CD4-positive, alpha-beta T cell treated with Interferon gamma for 1 hour (primary cell): Measurements from ENCODE around the gene HOTAIR.

Source experiments
- DNase-seq: peaks from one replicate; pipeline ENCODE4 v3.0.0-alpha.2; 2020

HOTAIR gene

DNA sequence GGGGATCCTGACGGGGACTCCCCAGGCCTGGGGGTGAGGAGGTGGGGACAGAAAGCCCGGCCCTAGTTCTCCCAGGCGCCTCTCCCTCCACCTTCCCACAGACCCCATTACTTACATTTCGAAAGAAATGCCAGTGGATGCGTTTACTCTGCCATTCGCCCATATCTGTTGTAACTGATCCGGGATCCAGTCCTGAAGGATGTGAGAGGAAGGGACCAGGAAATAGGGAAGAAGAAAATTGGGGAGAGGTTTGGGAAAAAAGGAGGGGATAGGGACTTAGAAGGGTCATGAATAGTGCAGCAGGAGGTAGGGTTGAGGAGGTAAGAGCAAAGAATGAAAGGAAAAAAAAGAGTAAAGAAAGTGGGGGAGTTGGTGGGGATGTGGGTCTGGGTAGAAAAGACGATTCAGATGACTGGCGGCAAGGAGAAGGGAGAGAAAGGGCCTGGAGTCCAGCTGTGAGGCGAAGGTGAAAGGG is 18.9 kb downstream of the HOTAIR start:
- DNase-seq = no peak

DNA sequence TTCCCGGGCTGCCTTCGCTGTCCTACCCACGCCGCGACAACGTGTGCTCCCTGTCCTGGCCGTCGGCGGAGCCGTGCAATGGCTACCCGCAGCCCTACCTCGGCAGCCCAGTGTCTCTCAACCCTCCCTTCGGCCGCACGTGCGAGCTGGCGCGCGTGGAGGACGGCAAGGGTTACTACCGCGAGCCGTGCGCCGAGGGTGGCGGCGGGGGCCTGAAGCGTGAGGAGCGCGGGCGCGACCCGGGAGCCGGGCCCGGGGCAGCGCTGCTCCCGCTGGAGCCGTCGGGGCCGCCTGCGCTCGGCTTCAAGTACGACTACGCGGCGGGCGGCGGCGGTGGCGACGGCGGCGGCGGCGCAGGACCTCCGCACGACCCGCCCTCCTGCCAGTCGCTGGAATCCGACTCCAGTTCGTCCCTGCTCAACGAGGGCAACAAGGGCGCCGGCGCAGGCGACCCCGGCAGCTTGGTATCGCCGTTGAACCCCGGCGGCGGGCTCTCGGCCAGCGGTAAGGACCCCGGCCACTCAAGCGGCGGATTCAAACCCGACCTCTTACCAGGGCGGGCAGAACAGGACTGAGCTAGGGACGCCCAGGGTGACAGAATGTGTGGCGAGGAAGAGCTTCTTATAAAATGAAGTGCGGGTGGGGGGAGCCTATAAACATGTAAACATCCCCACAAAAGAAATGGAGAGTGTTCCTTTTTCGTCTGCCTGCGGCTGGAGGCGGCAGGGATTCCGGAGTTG is 19.5 kb downstream of the HOTAIR start:
- DNase-seq = no peak

DNA sequence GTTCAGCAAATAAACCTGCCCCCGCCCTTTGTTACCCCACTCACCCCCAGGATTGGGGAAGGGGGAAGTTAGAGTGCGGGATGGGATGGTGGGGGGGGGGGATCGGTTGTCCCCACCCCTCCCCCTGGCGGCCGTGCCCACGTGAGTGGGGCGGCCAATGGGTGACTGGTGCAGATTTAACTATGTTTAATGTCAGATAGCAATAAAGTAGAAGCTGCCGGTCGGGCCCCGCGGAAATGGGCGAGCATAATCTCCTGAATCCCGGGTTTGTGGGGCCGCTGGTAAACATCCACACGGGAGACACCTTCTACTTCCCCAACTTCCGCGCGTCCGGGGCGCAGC is 20.1 kb downstream of the HOTAIR start, which contains the start of gene HOXC12:
Gene HOXC12 (plus strand): TSS at position 210 of the 342 bp plus-strand sequence. CDS start 27 bp downstream, at position 237.
- DNase-seq = no peak

DNA sequence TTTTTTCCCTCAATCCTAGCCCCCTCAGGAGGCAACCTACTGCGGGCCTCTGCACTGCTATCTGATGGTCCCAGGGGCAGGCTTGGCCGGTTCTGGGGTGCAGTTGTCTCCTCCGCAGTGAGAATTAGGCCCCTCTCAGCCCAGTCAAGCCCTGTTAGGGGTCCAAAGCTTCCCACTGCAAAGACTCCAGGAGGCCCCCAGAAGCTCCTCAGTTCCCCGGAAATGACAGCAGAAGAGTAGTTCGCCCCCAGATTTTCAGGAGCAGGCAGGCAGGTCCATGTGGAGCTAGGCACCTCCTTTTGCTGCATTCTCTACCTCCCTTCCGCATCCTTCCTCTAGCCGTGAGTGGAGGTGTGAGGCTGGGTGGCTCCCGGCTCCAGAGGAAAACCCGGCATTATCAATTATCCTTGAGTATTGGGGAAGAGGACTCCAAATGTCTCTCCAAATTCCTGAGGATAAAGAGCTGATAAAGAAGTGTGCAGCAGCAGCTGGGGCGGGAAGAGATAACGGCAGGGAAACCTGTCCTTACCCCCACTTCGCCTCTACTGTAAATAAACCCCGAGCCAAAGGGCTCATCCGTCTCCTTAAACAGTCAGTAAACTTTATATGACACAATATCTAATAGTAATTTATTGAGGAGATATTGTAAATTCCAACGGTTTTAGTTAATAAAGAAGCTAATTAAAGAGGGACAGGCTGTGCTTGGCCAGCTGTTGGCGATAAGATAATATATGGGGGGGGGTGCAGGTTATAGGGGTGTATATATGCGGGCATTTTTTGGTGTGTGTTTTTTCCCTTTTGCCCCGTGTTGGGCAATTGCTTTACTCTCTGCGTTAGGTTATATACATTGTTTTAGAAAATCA is 20.7 kb downstream of the HOTAIR start:
- no peak for DNase-seq

DNA sequence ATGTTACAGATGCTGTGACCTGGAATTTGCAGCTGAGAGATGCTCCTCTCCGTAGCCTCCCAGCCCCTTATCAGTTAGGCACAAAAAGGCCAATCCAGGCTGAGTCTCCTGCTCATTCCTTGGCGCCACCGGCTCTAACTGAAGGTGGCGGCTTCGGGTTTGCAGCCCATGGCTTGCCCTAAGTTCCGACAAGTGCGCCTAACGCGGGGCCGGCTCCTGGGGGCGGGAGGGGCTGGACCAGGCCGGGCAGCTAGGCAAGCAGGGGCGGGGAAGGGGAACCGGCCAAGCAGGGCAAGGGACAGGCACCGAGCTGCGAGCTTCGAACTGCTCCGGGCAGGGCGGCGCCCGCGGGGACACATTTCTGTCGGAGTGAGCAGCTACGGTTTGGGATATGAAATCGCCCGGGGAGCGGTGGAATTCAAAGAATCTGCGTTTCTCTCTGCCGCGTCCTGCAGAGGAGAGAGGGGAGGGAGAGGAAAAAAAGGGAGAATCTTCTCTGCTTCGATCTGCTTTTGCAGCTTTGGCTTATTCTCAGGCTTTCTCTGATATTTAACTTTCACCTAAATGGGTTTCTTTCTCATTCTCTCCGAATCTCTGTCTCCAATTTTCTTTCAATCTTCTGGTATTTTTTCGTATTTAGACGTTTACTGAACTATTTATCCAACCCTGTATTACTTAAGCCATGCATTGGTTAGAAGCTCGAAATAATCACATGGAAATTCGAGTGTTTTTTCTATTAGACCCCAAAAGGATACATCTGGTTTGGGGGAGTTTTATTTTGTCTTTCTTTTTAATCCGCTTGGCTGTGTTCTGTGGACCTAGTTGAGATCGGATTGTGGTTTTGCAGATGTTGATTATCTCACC is 21.7 kb downstream of the HOTAIR start:
- DNase-seq = no peak

DNA sequence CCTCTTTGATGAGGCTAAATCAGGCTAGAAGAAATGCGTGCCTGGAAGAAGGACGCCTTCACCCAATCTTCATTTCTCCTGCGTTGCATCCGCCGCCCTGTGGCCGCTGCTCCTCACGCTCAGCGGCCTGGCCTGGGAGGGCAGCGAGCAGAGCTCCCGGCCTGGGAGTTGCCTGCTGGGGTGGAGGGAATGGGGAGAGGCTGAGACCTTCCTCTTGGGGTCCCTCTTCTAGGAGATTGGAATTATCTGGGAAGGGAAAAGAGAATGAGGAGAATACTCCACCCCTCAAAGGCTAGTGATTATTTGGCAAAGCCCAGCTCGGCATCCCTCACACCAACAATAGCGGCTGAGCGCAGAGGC is 22.4 kb downstream of the HOTAIR start:
- no peak for DNase-seq

DNA sequence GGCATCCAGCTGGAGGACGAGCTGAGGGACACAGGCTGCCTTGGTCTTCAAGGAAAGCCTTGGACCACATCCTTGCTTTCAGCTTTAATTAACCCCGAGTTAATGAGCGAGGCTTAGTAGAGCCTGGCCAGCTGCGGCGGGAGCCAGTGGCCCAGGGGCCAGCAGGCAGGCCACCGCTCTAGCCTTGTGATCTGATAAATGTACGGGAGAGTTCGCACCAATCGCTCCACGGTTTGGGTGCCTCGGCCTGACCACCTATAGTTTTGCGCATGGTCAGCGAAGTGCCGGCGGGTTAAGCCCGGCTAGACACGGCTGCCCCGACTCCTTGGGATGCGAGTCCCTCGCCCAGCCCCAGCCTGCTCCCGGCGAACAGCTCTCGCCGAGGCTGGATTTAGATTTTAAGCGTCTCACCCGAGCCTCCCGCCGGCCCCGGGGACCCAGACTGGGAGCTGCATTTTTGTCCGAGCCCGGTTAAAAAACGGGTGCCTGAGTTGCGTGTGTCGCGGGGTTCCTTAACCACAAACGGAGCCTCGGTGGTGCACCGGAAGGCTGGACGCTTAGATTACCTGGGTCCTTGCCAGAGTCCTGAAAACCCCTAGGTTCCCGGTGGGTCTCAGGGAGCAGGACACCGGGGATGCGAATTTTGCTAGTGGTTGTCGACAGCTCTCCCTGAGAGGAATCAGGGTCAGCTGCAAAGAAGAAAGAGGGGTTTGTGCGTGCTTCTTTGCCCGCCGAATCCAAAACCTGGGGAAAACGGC is 23.0 kb downstream of the HOTAIR start:
- DNase-seq = no peak

DNA sequence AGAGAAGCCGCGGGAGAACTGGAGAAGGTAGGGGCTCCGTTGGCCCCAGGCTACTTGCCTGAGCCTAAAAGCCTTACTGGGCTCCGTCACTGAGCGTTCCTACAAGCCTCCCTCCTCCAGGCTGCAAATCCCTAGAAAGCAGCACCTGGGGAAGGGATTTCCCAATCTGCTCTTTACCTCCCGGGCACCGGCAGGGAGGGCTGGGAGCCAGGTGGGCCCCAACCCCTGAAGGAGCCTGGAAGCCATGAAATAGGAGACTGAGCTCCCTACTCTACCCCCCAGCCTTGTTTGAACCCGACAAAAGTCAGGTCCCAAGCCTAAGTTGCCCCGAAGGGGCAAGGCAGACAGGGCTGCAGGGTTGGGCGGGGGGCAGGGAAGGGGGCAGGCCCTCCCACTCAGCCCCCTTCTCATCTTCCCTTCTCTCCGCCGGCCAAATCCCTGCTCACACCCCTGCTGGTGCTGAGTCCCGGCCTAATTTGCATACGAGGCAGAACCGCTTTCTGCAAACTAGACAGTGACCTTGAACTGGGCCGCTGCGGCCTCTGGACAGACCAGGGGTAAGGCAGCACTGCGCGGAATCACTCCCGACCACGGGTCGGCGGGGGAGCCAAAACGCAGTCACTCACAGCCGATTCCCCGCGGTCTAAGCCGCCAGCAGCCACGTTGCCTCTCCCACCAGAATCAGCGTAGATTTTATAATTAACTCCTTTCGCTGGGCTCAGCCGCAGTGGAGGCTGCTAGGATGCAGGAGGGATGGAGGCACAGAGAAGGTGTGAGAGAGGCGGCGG is 23.8 kb downstream of the HOTAIR start:
- DNase-seq = no peak

DNA sequence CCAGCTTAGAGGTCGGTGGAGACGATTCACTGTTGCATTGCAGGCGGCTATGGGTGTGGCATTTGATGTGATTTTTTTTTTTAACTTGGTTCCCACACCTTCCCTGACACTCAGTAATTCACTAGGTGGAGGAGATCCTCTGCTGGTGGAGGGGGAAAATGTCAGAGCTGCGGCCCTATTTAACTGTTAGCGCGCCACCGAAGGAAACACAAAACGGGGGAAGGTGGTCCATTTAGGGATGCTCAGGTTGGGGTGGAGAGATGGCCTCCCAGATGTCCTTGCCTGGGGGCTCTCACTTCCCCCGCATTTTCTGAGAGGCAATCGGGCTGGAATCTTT is 24.3 kb downstream of the HOTAIR start:
- DNase-seq = no peak

DNA sequence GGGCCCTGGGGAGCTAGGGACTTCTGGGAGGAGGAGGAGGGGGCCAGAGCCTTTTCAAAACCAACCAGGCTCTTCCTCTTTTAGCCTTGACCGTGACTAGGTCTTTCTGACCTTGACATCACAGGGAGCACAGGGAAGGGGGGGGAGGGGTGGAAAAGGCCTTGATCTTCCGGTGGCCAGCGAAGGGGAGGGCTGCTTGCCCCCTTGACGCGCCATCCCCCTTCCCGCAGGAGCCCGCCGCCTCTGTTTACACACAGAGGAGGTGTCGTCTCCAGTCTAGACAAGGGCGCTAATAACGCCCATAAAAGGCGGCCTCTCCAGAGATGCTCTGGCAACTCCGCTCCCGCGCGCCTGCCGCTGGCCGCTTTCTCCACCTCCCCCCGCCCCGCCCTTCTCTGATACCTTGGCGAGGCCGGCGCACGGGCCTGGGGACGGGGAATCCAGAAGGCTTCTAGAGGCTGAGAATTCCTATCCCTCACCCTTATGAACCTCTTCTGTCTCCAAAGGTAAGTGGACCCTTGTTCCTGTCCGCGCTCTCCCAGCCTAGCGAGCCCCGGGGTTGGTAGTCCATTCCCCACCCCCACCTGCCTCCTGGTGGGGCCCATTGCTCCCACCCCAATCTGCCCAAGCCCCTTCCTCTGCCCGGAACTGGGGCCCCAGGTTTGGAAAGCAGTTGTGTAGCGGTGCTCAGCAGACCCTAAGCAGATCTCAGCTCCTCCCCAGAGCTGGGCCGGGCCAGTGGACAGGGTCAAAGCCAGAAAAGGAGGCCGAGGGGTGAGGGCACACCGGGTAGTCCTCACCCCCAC is 24.9 kb downstream of the HOTAIR start:
- DNase-seq = no peak

DNA sequence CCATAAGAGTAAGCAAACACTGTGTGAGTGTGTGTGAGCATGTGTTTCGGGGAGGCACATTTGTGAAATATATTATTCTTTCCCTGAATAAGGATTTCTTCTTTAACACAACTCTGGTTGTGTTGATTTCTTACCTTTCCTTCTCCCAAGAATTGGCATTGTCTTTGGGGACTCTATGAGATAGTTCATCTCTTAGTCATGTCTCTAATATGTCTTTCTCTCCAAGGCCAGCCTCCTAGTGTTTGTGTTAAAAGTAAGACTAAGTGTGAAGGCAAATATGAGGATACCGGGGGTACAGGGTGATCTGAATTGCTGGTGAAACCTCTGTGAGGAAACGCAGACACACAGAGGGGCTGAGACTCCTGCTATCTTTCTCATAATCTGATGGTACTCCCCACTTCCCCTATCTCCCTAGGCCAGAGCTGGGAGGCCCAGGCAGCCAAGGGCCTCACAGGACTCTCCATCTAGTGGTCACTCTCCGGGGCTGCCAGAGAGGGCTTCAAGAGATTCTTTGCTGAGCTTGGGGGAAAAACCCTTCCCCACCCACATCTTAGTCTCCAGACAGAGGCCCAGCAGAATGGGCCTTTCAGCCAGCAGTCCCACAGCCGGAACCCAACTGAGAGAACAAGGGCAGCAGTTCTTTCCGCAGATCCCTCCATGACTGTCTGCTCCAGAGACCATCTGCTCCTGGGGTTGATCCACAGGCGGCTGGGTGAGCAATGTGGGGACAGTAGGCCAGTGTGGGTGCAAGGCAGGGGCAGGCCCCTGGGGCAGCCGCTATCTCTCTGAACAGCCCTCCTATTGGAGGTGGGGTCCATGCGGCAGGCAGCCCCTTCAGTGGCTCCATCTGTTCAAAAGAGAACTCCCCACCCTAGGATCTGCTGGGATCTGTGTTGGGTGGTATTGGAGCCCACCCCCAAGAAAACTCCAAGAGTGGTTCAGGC is 25.8 kb downstream of the HOTAIR start:
- DNase-seq = no peak

DNA sequence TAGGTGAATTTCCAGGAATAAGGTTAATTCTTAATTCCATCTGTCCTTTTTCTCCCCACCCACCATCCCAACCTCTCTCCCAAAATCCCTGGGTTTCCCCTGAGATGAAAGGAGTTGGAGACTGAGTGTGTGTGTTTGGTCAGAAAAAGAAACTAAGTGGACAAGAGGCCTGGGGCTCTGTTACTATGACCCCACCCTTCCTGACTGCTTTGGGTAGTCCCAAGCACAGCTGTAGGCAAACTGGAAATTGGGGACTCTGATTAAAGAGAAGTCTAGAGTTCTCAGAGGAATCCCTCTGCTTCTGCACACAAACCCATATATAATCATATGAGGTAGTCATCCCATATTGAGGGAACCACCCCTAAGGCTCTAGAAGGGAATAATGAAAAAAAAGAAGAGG is 27.0 kb downstream of the HOTAIR start:
- DNase-seq = no peak

DNA sequence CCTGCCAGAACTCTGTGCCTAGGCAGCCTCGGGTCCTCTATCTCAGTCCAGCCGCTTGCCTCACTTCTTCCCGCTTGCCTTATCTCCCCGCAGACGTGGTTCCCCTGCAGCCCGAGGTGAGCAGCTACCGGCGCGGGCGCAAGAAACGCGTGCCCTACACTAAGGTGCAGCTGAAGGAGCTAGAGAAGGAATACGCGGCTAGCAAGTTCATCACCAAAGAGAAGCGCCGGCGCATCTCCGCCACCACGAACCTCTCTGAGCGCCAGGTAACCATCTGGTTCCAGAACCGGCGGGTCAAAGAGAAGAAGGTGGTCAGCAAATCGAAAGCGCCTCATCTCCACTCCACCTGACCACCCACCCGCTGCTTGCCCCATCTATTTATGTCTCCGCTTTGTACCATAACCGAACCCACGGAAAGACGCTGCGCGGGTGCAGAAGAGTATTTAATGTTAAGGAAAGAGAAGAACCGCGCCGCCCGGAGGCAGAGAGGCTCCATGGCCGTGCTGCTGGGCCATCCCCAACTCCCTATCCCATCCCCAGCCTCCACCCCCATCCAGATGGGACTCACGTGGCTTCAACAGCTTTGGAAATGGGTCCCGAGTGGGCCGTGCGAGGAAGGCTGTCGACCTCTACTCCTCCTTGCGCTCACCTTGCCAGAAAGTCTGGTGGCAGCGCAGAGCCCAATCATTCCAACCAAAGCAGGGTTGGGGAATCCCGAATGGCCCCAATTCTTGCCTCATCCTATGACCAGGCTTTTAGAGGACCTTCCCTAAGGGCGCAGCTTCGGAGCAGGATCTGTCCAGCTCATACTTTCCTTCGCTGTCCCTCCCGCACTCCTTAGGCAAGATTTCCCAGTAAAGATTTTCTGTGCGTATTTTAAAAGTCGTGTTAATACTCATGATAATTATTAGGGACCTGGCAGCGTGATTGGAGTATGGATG is 29.6 kb downstream of the HOTAIR start:
- no peak for DNase-seq

DNA sequence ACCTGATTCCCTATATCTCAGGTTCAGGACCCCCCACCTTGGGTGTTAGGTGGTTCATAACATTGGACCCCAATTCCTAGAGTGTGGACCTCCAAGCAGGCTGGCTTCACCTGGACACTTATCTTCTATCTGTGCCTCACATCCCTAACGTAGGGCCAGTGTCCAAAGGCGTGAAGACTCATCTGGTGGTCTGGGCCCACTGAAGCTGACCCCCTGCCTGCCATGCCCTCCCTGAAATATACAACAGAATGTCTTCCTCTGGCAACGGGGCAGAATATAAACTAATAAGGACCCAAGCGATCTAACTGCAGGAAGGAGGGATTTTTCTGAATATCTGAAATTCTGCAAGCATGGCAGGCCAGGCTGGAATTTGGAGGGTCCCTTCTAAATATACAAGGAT is 30.5 kb downstream of the HOTAIR start:
- no peak for DNase-seq

DNA sequence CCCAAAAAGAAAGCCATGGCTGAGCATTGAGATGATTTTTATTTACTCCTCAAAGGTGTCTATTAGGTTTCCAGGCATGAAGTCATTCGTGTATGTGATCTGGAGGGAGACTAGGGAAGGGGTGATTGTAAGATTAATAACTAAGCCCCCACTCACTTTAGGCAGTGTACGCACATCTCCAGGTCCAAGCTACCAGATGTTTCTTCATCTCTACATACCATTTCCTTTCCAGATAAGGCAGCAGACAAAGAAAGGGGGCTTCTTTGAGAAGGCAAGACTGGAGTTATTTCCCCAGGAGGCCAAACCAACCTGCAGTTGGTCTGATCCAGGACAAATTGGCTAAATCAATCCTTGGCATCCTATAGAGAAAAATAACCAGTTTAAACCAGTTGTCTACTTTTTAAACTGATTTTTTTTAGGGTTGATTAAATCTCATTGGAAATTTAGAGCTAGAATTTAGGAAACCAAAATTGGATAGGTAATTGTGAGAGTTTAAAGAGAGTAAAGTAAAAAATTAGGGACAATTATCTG is 32.2 kb downstream of the HOTAIR start:
- DNase-seq = no peak

DNA sequence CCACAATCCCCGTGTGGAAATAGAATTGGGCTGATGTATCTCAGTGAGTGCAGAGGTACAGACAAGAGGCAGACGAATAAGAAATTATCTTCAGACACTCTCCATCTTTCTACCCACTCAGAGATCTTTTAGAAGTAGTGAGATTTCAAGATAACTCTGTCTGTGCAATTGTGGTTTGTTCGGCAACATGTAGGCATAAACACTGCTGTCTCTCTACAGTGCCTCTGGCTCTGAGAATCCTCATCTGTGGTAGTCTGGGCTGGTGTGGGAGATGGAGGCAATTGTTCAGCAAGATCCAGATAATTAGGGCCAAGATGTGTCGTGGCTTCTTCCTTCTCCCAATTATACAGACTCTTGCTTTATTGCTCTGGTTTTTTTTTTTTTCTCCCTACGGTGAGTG is 33.0 kb downstream of the HOTAIR start:
- DNase-seq = no peak

DNA sequence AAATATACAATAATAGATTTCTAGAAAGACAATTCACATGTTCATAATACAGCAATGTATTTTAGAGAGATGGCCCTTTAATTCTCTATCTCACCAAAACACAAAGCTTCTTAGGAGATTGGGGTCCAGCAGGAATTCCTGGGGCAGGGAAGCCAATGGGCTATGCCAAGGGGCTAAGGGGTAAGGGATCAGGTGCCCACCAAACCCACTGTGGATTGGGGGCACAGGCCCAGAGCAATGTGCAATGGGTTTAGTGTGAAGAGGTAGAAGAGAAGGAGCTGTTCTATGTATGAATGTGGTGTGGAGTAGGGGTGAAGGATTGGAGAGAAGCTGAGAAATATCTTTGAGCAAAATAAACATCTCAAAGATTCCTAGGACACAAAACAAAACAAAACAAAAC is 33.6 kb downstream of the HOTAIR start:
- no peak for DNase-seq

DNA sequence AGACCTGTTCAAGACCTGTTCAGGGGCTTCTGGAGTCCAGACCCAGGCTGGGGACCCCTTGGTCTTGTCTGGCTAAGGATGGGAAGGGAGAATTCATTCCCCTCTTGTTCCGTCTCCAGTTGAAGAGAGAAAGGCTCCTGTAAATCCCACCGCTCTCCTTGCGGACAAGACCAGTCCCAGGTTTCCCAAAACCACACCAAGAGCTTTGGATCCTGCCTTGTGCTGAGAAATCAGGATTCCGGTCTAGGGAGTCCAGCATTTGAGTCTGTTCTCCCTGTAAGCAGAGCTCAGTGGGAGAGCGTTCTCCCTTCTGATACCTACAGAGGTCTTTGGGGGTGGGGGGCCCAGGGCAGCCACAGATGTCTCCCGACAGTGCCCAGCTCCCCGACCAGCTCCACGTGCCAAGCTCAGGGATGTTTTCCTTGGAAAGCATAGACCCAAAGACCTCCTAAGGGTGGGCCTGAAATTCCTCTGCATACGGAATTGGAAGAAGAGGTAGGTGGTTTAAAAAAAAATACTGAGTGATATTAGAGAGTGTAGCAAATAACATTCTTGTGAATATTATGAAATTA is 34.2 kb downstream of the HOTAIR start:
- DNase-seq = no peak
